ENCODE measurements around the gene RAC3.

RAC3 gene

DNA sequence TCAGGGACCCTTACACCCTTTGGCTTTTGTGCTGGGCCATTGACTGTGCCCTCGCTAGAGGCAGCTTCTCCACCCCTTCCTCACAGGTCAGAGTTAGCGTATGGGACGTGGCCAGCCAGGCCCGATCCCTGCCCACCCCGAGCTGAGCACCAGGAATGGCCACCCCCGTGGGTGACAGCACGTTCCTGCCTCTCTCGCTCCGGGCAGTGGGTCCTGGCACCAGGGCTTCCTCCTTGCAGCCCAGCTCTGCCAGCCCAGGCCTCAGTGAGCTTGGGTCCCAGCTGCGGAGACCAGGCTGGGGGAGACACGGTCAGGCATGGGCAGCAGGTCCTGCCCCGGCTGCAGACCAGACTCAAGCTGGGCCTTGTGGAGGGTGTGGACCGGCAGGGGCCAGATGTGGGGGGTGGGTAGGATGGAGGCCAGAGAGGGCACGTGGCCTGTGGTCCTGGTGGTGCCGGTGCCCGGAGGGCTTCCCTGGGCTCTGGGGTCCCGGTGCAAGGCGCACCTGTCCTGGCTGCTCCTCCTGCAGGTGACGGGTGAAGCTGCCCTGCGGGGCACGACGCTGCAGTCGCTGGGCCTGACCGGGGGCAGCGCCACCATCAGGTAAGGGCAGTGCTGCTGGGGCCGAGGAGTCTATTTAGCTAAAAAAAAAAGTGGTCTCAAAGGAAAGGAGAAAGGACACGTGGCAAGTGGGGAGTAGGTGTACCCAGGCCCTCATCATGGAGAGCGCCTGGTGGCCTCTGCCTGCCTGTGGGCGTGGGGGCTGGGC is 35.8 kb upstream of the RAC3 start:
- Histone ChIP-seq H3K4me3 (ENCODE audit: low read depth, low read length) (no peak overlapping the region), H3K4me1 (ENCODE audit: control insufficient read depth in 1 of 2, insufficient read depth in 2 of 2, low read length in 2 of 2) (peaks cover 19 to 22% of the 10 kb centered on the region in 2 experiments), H3K79me1 (ENCODE audit: low read length) (peaks cover 10% of the 10 kb centered on the region), H3K14ac (ENCODE audit: low read length) (no peak overlapping the region), H2BK120ac (ENCODE audit: insufficient read depth, low read length, poor library complexity) (no peak overlapping the region), H3K4me2 (ENCODE audit: low read length) (no peak overlapping the region), H2AFZ (ENCODE audit: insufficient read depth, low read length, poor library complexity) (no peak overlapping the region), H4K8ac (ENCODE audit: low read depth, low read length) (no peak overlapping the region), H3K9me3 (ENCODE audit: insufficient read depth, low read depth, low read length) (peaks cover 2% of the 10 kb centered on the region), H4K91ac (ENCODE audit: low read depth, low read length) (peak overlapping the region; percentile 13), H3K36me3 (ENCODE audit: control insufficient read depth in 1 of 2, insufficient read depth in 2 of 2, low read length in 2 of 2) (peaks cover 4 to 16% of the 10 kb centered on the region in 2 experiments), H2BK5ac (ENCODE audit: low read depth, low read length, poor library complexity) (no peak overlapping the region), H3K18ac (ENCODE audit: low read length) (no peak overlapping the region), H4K12ac (ENCODE audit: low read depth, low read length) (no peak overlapping the region), H2BK12ac (ENCODE audit: low read length) (no peak overlapping the region), H3K27ac (ENCODE audit: low read depth, low read length) (no peak overlapping the region), H2AK5ac (ENCODE audit: low read length) (no peak overlapping the region), H3K9ac (ENCODE audit: low read length) (no peak overlapping the region), H3K79me2 (ENCODE audit: control insufficient read depth, insufficient read depth, low read length, poor library complexity) (no peaks in the 10 kb centered on the region), H3K27me3 (ENCODE audit: insufficient read depth, low read length) (no peaks in the 10 kb centered on the region), H3K4ac (ENCODE audit: low read depth, low read length) (no peak overlapping the region), H3K23ac (ENCODE audit: low read length) (no peak overlapping the region)
- no CpG with 5 or more reads among the region's 29 CpGs for WGBS (ENCODE audit: extremely low coverage, insufficient coverage, insufficient read length)
- no peak for DNase-seq

DNA sequence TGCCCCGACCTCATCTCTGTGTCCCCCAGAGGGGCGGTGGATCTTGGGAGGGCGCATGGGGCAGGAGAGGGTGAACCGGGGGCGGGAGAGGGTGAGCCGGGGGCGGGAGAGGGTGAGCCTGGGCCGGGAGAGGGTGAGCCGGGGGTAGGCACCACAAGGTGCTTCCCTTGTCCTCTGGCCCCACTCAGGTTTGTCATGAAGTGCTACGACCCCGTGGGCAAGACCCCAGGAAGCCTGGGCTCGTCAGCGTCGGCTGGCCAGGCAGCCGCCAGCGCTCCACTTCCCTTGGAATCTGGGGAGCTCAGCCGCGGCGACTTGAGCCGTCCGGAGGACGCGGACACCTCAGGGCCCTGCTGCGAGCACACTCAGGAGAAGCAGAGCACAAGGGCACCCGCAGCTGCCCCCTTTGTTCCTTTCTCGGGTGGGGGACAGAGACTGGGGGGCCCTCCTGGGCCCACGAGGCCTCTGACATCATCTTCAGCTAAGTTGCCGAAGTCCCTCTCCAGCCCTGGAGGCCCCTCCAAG is 35.2 kb upstream of the RAC3 start:
- WGBS (ENCODE audit: extremely low coverage, insufficient coverage, insufficient read length), result no CpG with 5 or more reads among the region's 28 CpGs
- H2BK5ac ChIP-seq (ENCODE audit: low read depth, low read length, poor library complexity), result no peak overlapping the region
- H3K79me1 ChIP-seq (ENCODE audit: low read length), result peaks cover 8% of the 10 kb centered on the region

DNA sequence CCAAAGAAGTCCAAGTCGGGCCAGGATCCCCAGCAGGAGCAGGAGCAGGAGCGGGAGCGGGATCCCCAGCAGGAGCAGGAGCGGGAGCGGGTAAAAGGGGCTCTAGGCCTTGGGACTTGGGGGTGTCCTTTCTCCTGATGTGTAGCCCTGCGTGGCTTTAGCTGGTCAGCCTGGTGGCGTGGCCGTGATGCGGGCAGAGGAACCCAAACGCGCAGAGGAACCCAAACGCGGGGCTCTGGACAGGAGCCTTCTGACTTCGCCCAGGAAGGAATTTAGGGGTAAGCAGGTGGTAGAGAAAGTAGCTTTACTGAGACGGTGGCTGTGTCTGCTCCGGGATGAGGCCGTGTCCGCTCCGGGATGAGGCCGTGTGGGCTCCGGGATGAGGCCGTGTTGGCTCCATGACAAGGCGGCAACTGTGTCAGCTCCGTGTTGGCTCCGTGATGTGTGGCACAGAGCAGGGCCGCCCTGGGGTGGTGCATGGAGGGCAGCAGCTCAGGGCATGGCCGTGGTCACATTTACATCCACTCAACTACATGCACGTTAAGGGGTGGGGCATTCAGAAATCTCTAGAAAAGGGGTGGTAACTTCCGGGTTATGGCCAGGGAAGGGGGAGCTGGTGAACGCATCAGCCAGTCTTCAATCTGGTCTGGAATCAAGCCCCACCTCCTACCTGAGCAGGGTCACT is 34.6 kb upstream of the RAC3 start:
- WGBS (ENCODE audit: extremely low coverage, insufficient coverage, insufficient read length), result no CpG with 5 or more reads among the region's 30 CpGs
- H3K79me2 ChIP-seq (ENCODE audit: control insufficient read depth, insufficient read depth, low read length, poor library complexity), result no peaks in the 10 kb centered on the region
- H3K27me3 ChIP-seq (ENCODE audit: insufficient read depth, low read length), result no peaks in the 10 kb centered on the region
- no peak overlapping the region for H3K23ac ChIP-seq (ENCODE audit: low read length)
- H3K79me1 ChIP-seq (ENCODE audit: low read length), result peaks cover 7% of the 10 kb centered on the region
- H3K9me3 ChIP-seq (ENCODE audit: insufficient read depth, low read depth, low read length), result no peaks in the 10 kb centered on the region
- H2AK5ac ChIP-seq (ENCODE audit: low read length), result no peak overlapping the region
- H2AFZ ChIP-seq (ENCODE audit: insufficient read depth, low read length, poor library complexity), result no peak overlapping the region
- peaks cover 9 to 13% of the 10 kb centered on the region in 2 experiments for H3K4me1 ChIP-seq (ENCODE audit: control insufficient read depth in 1 of 2, insufficient read depth in 2 of 2, low read length in 2 of 2)
- no peak overlapping the region for H3K27ac ChIP-seq (ENCODE audit: low read depth, low read length)
- H2BK120ac ChIP-seq (ENCODE audit: insufficient read depth, low read length, poor library complexity), result no peak overlapping the region
- no peak overlapping the region for H4K12ac ChIP-seq (ENCODE audit: low read depth, low read length)
- no peak overlapping the region for H3K14ac ChIP-seq (ENCODE audit: low read length)
- H2BK12ac ChIP-seq (ENCODE audit: low read length), result no peak overlapping the region
- H3K4me2 ChIP-seq (ENCODE audit: low read length), result no peak overlapping the region
- peaks cover 4 to 12% of the 10 kb centered on the region in 2 experiments for H3K36me3 ChIP-seq (ENCODE audit: control insufficient read depth in 1 of 2, insufficient read depth in 2 of 2, low read length in 2 of 2)
- peak in 1 of 2 donors; percentile 58 for DNase-seq
- no peak overlapping the region for H3K9ac ChIP-seq (ENCODE audit: low read length)
- H4K91ac ChIP-seq (ENCODE audit: low read depth, low read length), result no peak overlapping the region
- no peak overlapping the region for H3K4ac ChIP-seq (ENCODE audit: low read depth, low read length)
- no peak overlapping the region for H3K18ac ChIP-seq (ENCODE audit: low read length)
- no peak overlapping the region for H2BK5ac ChIP-seq (ENCODE audit: low read depth, low read length, poor library complexity)
- no peak overlapping the region for H4K8ac ChIP-seq (ENCODE audit: low read depth, low read length)
- no peak overlapping the region for H3K4me3 ChIP-seq (ENCODE audit: low read depth, low read length)

More for the DNA sequence above, 35.2 kb upstream of the RAC3 start:
- H3K4me3 ChIP-seq (ENCODE audit: low read depth, low read length), result no peak overlapping the region
- no peak overlapping the region for H2BK120ac ChIP-seq (ENCODE audit: insufficient read depth, low read length, poor library complexity)
- no peak for DNase-seq
- H2BK12ac ChIP-seq (ENCODE audit: low read length), result no peak overlapping the region
- no peak overlapping the region for H3K23ac ChIP-seq (ENCODE audit: low read length)
- H3K27me3 ChIP-seq (ENCODE audit: insufficient read depth, low read length), result no peaks in the 10 kb centered on the region
- peaks cover 4 to 12% of the 10 kb centered on the region in 2 experiments for H3K36me3 ChIP-seq (ENCODE audit: control insufficient read depth in 1 of 2, insufficient read depth in 2 of 2, low read length in 2 of 2)
- no peak overlapping the region for H2AFZ ChIP-seq (ENCODE audit: insufficient read depth, low read length, poor library complexity)
- no peak overlapping the region for H4K12ac ChIP-seq (ENCODE audit: low read depth, low read length)
- no peak overlapping the region for H2AK5ac ChIP-seq (ENCODE audit: low read length)
- H3K14ac ChIP-seq (ENCODE audit: low read length), result no peak overlapping the region
- H3K4ac ChIP-seq (ENCODE audit: low read depth, low read length), result no peak overlapping the region
- peaks cover 15 to 19% of the 10 kb centered on the region in 2 experiments for H3K4me1 ChIP-seq (ENCODE audit: control insufficient read depth in 1 of 2, insufficient read depth in 2 of 2, low read length in 2 of 2)
- no peaks in the 10 kb centered on the region for H3K79me2 ChIP-seq (ENCODE audit: control insufficient read depth, insufficient read depth, low read length, poor library complexity)
- H3K9ac ChIP-seq (ENCODE audit: low read length), result no peak overlapping the region
- H4K91ac ChIP-seq (ENCODE audit: low read depth, low read length), result no peak overlapping the region
- H3K9me3 ChIP-seq (ENCODE audit: insufficient read depth, low read depth, low read length), result no peaks in the 10 kb centered on the region
- no peak overlapping the region for H3K18ac ChIP-seq (ENCODE audit: low read length)
- no peak overlapping the region for H3K4me2 ChIP-seq (ENCODE audit: low read length)
- H3K27ac ChIP-seq (ENCODE audit: low read depth, low read length), result no peak overlapping the region
- no peak overlapping the region for H4K8ac ChIP-seq (ENCODE audit: low read depth, low read length)

DNA sequence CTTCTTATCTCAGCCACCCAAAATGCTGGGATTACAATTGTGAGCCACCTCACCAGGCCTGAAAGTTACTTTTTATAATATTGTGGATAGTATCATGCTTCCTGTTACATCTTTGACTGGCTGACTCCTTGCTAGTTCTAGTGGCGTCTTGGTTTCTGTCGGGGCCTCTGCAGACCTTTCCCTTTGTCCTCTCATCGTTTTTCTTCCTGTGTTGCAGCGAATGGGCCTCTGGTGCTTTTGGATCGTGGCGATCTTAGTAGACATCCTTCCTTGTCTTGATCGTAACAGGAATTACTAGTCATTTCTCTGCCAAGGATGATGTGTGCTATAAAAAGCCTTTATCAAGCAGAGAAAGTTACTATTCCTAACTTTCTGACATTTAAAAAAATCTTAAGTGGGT is 33.3 kb upstream of the RAC3 start:
- H3K4me2 ChIP-seq (ENCODE audit: low read length), result no peak overlapping the region
- peaks cover 5 to 8% of the 10 kb centered on the region in 2 experiments for H3K4me1 ChIP-seq (ENCODE audit: control insufficient read depth in 1 of 2, insufficient read depth in 2 of 2, low read length in 2 of 2)
- H2BK12ac ChIP-seq (ENCODE audit: low read length), result no peak overlapping the region
- H2AFZ ChIP-seq (ENCODE audit: insufficient read depth, low read length, poor library complexity), result no peak overlapping the region
- H3K9ac ChIP-seq (ENCODE audit: low read length), result no peak overlapping the region
- peaks cover 7% of the 10 kb centered on the region for H3K79me1 ChIP-seq (ENCODE audit: low read length)
- no peaks in the 10 kb centered on the region for H3K9me3 ChIP-seq (ENCODE audit: insufficient read depth, low read depth, low read length)
- H4K8ac ChIP-seq (ENCODE audit: low read depth, low read length), result no peak overlapping the region
- no peak overlapping the region for H3K4me3 ChIP-seq (ENCODE audit: low read depth, low read length)
- no peak overlapping the region for H3K23ac ChIP-seq (ENCODE audit: low read length)
- no peak overlapping the region for H2BK120ac ChIP-seq (ENCODE audit: insufficient read depth, low read length, poor library complexity)
- no peak overlapping the region for H2BK5ac ChIP-seq (ENCODE audit: low read depth, low read length, poor library complexity)
- H4K91ac ChIP-seq (ENCODE audit: low read depth, low read length), result no peak overlapping the region
- no peak overlapping the region for H3K27ac ChIP-seq (ENCODE audit: low read depth, low read length)
- H4K12ac ChIP-seq (ENCODE audit: low read depth, low read length), result no peak overlapping the region
- H3K18ac ChIP-seq (ENCODE audit: low read length), result no peak overlapping the region
- DNase-seq, result peak in 1 of 2 donors; percentile 19
- H3K79me2 ChIP-seq (ENCODE audit: control insufficient read depth, insufficient read depth, low read length, poor library complexity), result no peaks in the 10 kb centered on the region
- no peaks in the 10 kb centered on the region for H3K27me3 ChIP-seq (ENCODE audit: insufficient read depth, low read length)
- no peak overlapping the region for H3K4ac ChIP-seq (ENCODE audit: low read depth, low read length)
- no peak overlapping the region for H3K14ac ChIP-seq (ENCODE audit: low read length)
- WGBS (ENCODE audit: extremely low coverage, insufficient coverage, insufficient read length), result no CpG with 5 or more reads among the region's 7 CpGs
- H2AK5ac ChIP-seq (ENCODE audit: low read length), result no peak overlapping the region
- peaks cover 4 to 12% of the 10 kb centered on the region in 2 experiments for H3K36me3 ChIP-seq (ENCODE audit: control insufficient read depth in 1 of 2, insufficient read depth in 2 of 2, low read length in 2 of 2)
